Esophagus muscularis mucosa (tissue), 4 donors: ENCODE data around the gene THEM5. TPM values are rescaled to one million over a fixed set of nuclear protein-coding genes. Genes with fewer than 3 reads are reported as not detected.
"Not testable (repeated sequence)": the region's sequence is repeated elsewhere in the genome, so short reads cannot be mapped to it uniquely, and the experiment has no call there.

Experiments
- DNase-seq: peaks from one replicate; pipeline ENCODE4 v3.0.0-alpha.2; 2017; ENCODE audit errors: extremely low spot score
- H3K27ac ChIP-seq, 4 donors: fragments of 200-600 bp; sonication (generic); replicated peaks in 1 of 4; 1 replicate in 3 of 4; 2 replicates in 1 of 4; pipeline ENCODE4 v1.5.1; 2016 to 2019; ENCODE audit warnings: mild to moderate bottlenecking in 1 of 4
- H3K27me3 ChIP-seq, 4 donors: fragments of 200-600 bp; sonication (generic); one replicate each; pipeline versions ENCODE4 v1.5.1 to v1.6.0; 2016 to 2019
- H3K36me3 ChIP-seq, 4 donors: fragments of 200-600 bp; sonication (generic); one replicate each; pipeline ENCODE4 v1.5.1; 2016 to 2019
- H3K4me1 ChIP-seq, 4 donors: fragments of 200-600 bp; sonication (generic); one replicate each; pipeline ENCODE4 v1.5.1; 2016 to 2019
- H3K4me3 ChIP-seq, 4 donors: fragments of 200-600 bp; sonication (generic); 1 replicate in 2 of 4; 2 replicates in 2 of 4; pipeline ENCODE4 v1.5.1; 2016 to 2019; ENCODE audit warnings: mild to moderate bottlenecking in 4 of 4, moderate library complexity in 1 of 4
- H3K9me3 ChIP-seq, 4 donors: fragments of 200-600 bp; sonication (generic); 1 replicate in 3 of 4; 2 replicates in 1 of 4; pipeline ENCODE4 v1.5.1; 2016 to 2019
- EP300 ChIP-seq: sonication (generic); formaldehyde crosslinking; IDR thresholded peaks from one replicate; pipeline ENCODE4 v1.6.1; 2017; ENCODE audit warnings: antibody characterized with exemption
- POLR2A ChIP-seq: fragments of 450-650 bp; IDR thresholded peaks from one replicate; pipeline ENCODE4 v1.6.1; 2017; ENCODE audit warnings: antibody characterized with exemption, moderate library complexity, mild to moderate bottlenecking, low read depth
- POLR2AphosphoS5 ChIP-seq, 2 donors: sonication (generic); formaldehyde crosslinking; IDR thresholded peaks; one replicate each; pipeline ENCODE4 v1.6.1; 2017; ENCODE audit warnings: antibody characterized with exemption in 2 of 2
- WGBS: methylation state at CpG from one replicate; pipeline ENCODE4 v1.1.5; 2018; 5-methylcytosine and 5-hydroxymethylcytosine counted together
- intact Hi-C: fragments of 100-400 bp; cut with DNase I; formaldehyde crosslinking; loops from one replicate; pipeline ENCODE4 v1.15.1; 2023
- total RNA-seq, 4 donors: library from RNA; depleted of rRNA; stranded (reverse); fragments of >200 nt; gene quantifications; one replicate each; pipeline versions ENCODE4 v1.1.0 to v1.2.1, GENCODE V29; 2016
- TF ChIP-seq, protein P1 (sequence below), 3 experiments: fragments of 200-600 bp in 2 of 3; fragments of 450-650 bp in 1 of 3; sonication (generic) in 2 of 3; IDR thresholded peaks; one replicate each; pipeline ENCODE4 v1.5.1; 2017 to 2019; ENCODE audit warnings: antibody characterized with exemption in 3 of 3, mild to moderate bottlenecking in 2 of 3, moderate library complexity in 1 of 3

The THEM5 gene
- total RNA-seq, 4 donors from 2014 or later, result not detected

DNA sequence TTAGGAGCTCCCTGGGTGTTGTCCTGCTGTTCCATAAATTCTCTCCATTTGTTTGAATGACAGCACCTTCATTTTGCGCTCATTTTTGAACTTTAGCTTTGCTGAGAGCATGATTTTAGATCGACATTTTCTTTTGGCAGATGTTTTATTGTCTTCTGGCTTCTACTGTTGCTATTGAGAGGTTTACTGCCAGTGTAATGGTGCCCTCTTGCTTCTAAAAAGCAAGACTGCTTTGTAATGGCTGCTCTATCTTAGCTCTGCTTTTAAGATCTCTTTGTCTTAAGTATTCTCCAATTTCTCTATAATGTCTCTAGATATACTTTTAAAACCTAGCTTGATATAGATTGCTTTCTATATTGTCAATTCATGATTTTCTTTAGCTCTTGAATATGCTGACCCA is 28.0 kb upstream of the THEM5 start:
- Histone ChIP-seq H3K4me1 (no peaks in the 10 kb centered on the region), H3K27ac (no peak overlapping the region), H3K4me3 (no peak overlapping the region), H3K36me3 (peaks cover 0 to 14% (median 1%) of the 10 kb centered on the region in 4 donors), H3K9me3 (no peaks in the 10 kb centered on the region), H3K27me3 (no peaks in the 10 kb centered on the region)
- intact Hi-C loops, result no loop called here
- no peak for DNase-seq
- WGBS, result 46% methylated on average over 2 of the region's 2 CpGs
- TF ChIP-seq, protein P1, sequence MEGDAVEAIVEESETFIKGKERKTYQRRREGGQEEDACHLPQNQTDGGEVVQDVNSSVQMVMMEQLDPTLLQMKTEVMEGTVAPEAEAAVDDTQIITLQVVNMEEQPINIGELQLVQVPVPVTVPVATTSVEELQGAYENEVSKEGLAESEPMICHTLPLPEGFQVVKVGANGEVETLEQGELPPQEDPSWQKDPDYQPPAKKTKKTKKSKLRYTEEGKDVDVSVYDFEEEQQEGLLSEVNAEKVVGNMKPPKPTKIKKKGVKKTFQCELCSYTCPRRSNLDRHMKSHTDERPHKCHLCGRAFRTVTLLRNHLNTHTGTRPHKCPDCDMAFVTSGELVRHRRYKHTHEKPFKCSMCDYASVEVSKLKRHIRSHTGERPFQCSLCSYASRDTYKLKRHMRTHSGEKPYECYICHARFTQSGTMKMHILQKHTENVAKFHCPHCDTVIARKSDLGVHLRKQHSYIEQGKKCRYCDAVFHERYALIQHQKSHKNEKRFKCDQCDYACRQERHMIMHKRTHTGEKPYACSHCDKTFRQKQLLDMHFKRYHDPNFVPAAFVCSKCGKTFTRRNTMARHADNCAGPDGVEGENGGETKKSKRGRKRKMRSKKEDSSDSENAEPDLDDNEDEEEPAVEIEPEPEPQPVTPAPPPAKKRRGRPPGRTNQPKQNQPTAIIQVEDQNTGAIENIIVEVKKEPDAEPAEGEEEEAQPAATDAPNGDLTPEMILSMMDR (IDR thresholded peaks at IDR 0.05), result no peak
- TF ChIP-seq POLR2A (no peak), EP300 (no peak), POLR2AphosphoS5 (IDR thresholded peaks at IDR 0.05) (no peak)

DNA sequence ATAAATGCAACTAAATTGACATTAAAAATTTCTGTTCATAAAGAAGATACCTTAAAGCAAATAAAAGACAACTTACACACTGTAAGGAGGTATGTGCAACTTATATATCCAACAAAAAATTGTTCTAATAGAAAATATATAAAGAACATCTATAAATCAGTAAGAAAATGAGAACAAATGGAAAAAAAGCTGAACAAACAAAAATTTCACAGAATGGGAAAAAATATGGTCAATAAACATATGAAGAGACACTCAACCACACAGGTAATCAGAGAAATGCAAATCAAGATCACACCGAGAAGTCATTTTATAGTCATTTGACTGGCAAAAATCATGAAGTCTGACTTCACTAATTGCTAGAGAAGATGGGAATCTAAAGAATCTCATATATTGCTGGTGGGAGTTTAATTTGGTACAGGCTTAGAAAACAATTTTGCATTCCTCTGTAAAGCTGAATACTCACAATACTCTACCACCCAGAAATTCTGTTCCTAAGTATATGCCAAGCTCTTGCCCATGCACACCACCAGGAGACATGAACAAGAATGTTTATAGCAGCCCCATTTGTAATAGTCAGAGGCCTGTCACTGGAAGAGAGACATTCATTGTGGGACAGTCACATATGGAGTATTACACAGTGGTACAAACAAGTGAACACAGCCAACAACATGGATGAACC is 22.0 kb upstream of the THEM5 start:
- Histone ChIP-seq H3K36me3 (peaks cover 0 to 39% (median 15%) of the 10 kb centered on the region in 4 donors), H3K4me3 (no peak overlapping the region), H3K4me1 (peaks cover 0 to 4% (median 0%) of the 10 kb centered on the region in 4 donors), H3K27me3 (no peaks in the 10 kb centered on the region), H3K9me3 (no peaks in the 10 kb centered on the region), H3K27ac (no peak overlapping the region)
- TF ChIP-seq, protein P1 (IDR thresholded peaks at IDR 0.05), result no peak
- no peak for TF ChIP-seq POLR2AphosphoS5 (IDR thresholded peaks at IDR 0.05)
- TF ChIP-seq EP300, result no peak
- TF ChIP-seq POLR2A, result no peak
- WGBS, result 97% methylated on average over 1 of the region's 1 CpG
- intact Hi-C loops, result no loop called here
- DNase-seq, result no peak

DNA sequence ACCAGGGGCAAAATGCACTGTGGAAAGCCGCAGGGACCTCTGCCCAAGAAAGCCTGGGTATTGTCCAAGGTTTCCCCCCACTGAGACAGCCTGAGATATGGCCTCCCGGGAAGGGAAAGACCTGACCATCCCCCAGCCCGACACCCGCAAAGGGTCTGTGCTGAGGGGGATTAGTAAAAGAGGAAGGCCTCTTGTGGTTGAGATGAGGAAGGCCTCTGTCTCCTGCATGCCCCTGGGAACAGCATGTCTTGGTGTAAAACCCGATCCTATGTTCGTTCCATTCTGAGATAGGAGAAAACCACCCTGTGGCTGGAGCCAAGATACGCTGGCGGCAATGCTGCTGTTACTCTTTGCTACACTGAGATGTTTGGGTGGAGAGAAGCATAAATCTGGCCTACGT is 19.3 kb upstream of the THEM5 start:
- peaks cover 0 to 39% (median 15%) of the 10 kb centered on the region in 4 donors for H3K36me3 ChIP-seq
- DNase-seq, intact Hi-C loops, H3K27me3 ChIP-seq, H3K4me3 ChIP-seq, H3K9me3 ChIP-seq, H3K27ac ChIP-seq, H3K4me1 ChIP-seq: not testable (repeated sequence)
- WGBS, result 79% methylated on average over 9 of the region's 9 CpGs

DNA sequence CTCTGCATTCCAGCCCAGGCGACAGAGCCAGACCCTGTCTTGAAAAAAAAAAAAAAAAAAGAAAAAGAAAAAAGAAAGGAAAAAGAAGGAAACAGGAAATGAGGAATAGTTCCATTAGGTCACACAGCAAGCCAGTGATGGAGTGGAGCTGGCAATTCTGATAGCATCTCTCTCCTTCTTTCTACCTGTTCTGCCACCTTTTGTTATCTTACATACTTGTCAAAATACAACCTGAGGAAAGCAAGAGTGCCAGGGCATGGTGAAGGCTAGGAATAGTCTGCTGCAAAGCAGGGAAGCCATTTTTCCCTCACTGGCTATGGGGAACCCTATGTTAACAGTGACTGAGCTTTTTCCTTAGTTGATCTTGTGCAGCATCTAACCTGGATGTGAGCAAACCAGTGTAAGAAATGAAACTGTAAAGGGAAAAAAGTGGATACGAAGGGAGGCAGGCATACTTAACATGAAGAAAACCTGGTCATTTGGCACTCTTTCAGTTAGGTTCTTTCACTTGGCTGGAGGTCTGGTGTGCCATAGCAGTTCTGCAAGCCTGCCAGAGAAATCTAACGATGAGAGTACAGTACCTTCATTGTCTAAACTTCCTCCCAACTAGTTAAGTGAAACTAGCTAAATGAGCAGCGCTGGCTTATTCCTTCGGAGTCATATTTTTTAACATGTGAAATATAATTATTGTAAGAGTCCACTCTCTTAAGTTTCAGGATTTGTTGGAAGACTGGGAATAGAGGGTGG is 17.9 kb upstream of the THEM5 start:
- 58% methylated on average over 5 of the region's 5 CpGs for WGBS
- TF ChIP-seq EP300, result no peak
- TF ChIP-seq POLR2A, result no peak
- Histone ChIP-seq H3K36me3 (peaks cover 0 to 27% (median 14%) of the 10 kb centered on the region in 4 donors), H3K9me3 (no peaks in the 10 kb centered on the region), H3K27ac (no peak overlapping the region), H3K4me3 (no peak overlapping the region), H3K27me3 (no peaks in the 10 kb centered on the region), H3K4me1 (peaks cover 0 to 4% (median 0%) of the 10 kb centered on the region in 4 donors)
- intact Hi-C loops, result no loop called here
- DNase-seq, result no peak

DNA sequence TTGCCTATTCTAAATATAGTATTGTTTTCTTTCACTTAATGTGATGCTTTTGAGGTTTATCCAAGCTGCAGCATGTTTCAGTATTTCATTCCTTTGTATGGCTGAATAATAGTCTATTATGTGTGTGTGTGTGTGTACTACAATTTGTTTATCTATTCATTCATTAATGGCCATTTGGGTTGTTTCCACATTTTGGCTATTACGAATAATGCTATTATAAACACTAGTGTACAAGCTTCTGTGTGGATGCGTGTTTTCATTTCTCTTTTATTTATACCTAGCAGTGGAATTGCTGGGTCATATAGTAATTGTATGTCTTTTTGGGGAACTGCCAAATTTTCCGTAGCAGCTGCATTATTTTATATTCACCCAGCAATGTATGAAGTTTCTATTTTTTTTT is 15.0 kb upstream of the THEM5 start:
- Histone ChIP-seq H3K27me3 (peaks cover 0 to 9% (median 0%) of the 10 kb centered on the region in 4 donors), H3K4me1 (peaks cover 0 to 4% (median 0%) of the 10 kb centered on the region in 4 donors), H3K4me3 (no peak overlapping the region), H3K9me3 (no peaks in the 10 kb centered on the region), H3K27ac (no peak overlapping the region), H3K36me3 (peaks cover 0 to 4% (median 2%) of the 10 kb centered on the region in 4 donors)
- no peak for DNase-seq
- WGBS, result 9% methylated on average over 3 of the region's 3 CpGs
- TF ChIP-seq, protein P1 (IDR thresholded peaks at IDR 0.05), result no peak
- intact Hi-C loops, result no loop called here
